H1 (cell line): ENCODE data around the gene RAMP3. TPM values are rescaled to one million over a fixed set of nuclear protein-coding genes. Genes with fewer than 3 reads are reported as not detected.

Experiments
- CTCF ChIA-PET: fragments of 300-600 bp; sonication (Branson Sonifier 250); formaldehyde crosslinking; loops from one replicate; lab custom pipeline; 2021; ENCODE audit not compliant: partially characterized antibody; lab: Charles Lee
- POLR2A ChIA-PET: fragments of 300-600 bp; sonication (Branson Sonifier 250); formaldehyde crosslinking; loops from one replicate; lab custom pipeline; 2021; ENCODE audit warnings: inconsistent platforms; ENCODE audit not compliant: partially characterized antibody; lab: Charles Lee
- DNase-seq, 2 experiments: peaks; one replicate each; pipeline versions ENCODE4 v3.0.0 to v3.0.0-alpha.2; 2010 to 2022; ENCODE audit warnings: low spot score in 2 of 2, low read depth in 1 of 2, mixed read lengths in 1 of 2
- FAIRE-seq: peaks from 2 replicates; lab custom pipeline; 2011; peaks lifted over from hg19 to GRCh38; lab: Jason Lieb, UNC
- H2AFZ ChIP-seq: 2 replicates; pipeline ENCODE4 v1.8.1; 2012; ENCODE audit warnings: low read length, inconsistent platforms
- H2AK5ac ChIP-seq: 2 replicates; pipeline ENCODE4 v1.6.1; 2013; ENCODE audit warnings: low read depth, low read length
- H2BK120ac ChIP-seq: replicated peaks from 2 replicates; pipeline ENCODE3; 2013; ENCODE audit warnings: low read depth, low read length, inconsistent platforms
- H2BK12ac ChIP-seq: 2 replicates; pipeline ENCODE4 v1.6.1; 2013; ENCODE audit warnings: low read depth, low read length
- H2BK15ac ChIP-seq: 2 replicates; pipeline ENCODE4 v1.6.1; 2013; ENCODE audit warnings: low read length
- H2BK20ac ChIP-seq: 2 replicates; pipeline ENCODE4 v1.6.1; 2013; ENCODE audit warnings: low read length
- H2BK5ac ChIP-seq: 2 replicates; pipeline ENCODE4 v1.6.1; 2013; ENCODE audit warnings: low read depth, low read length
- H3K14ac ChIP-seq: 2 replicates; pipeline ENCODE4 v1.6.1; 2013; ENCODE audit warnings: inconsistent platforms; ENCODE audit not compliant: insufficient read length
- H3K18ac ChIP-seq: 2 replicates; pipeline ENCODE4 v1.6.1; 2013; ENCODE audit warnings: low read length; ENCODE audit errors: extremely low read depth
- H3K23ac ChIP-seq: 2 replicates; pipeline ENCODE4 v1.6.1; 2013; ENCODE audit warnings: inconsistent platforms; ENCODE audit not compliant: insufficient read length
- H3K23me2 ChIP-seq: 2 replicates; pipeline ENCODE4 v1.6.1; 2013; ENCODE audit warnings: low read depth, low read length
- H3K27ac ChIP-seq: 2 replicates; pipeline ENCODE4 v1.6.1; 2011; ENCODE audit warnings: low read depth, low read length, inconsistent platforms
- H3K27me3 ChIP-seq, 4 experiments: replicated peaks in 1 of 4; 1 replicate in 1 of 4; 2 replicates in 3 of 4; pipeline versions ENCODE4 v1.6.1 to v1.8.1; 2011 to 2013; ENCODE audit warnings: low read length in 3 of 4, mild to moderate bottlenecking in 3 of 4, inconsistent platforms in 2 of 4, mixed read lengths in 2 of 4, moderate library complexity in 1 of 4; ENCODE audit not compliant: control insufficient read depth in 3 of 4, insufficient read depth in 3 of 4; ENCODE audit errors: extremely low read depth in 1 of 4
- H3K36me3 ChIP-seq, 4 experiments: 2 replicates each; pipeline versions ENCODE4 v1.6.1 to v1.8.1; 2011 to 2013; ENCODE audit warnings: mild to moderate bottlenecking in 4 of 4, low read length in 3 of 4, moderate library complexity in 2 of 4, control low read depth in 1 of 4, inconsistent platforms in 1 of 4; ENCODE audit not compliant: insufficient read depth in 4 of 4, control insufficient read depth in 2 of 4
- H3K4ac ChIP-seq: replicated peaks from 2 replicates; pipeline ENCODE3; 2013; ENCODE audit warnings: low read length, low read depth, mixed read lengths, inconsistent platforms; ENCODE audit not compliant: insufficient read length
- H3K4me1 ChIP-seq, 4 experiments: replicated peaks in 1 of 4; 1 replicate in 1 of 4; 2 replicates in 3 of 4; pipeline versions ENCODE4 v1.6.1 to v1.8.1; 2011 to 2013; ENCODE audit warnings: low read length in 3 of 4, inconsistent platforms in 2 of 4, mixed read lengths in 1 of 4; ENCODE audit not compliant: insufficient read depth in 4 of 4, control insufficient read depth in 3 of 4
- H3K4me2 ChIP-seq, 2 experiments: 2 replicates each; pipeline versions ENCODE4 v1.6.1 to v1.8.1; 2011 to 2013; ENCODE audit warnings: low read depth in 2 of 2, low read length in 2 of 2, control low read depth in 1 of 2, inconsistent platforms in 1 of 2, mild to moderate bottlenecking in 1 of 2; ENCODE audit not compliant: insufficient read depth in 1 of 2
- H3K4me3 ChIP-seq, 4 experiments: fragments of 200-600, 300-600 bp in 1 of 4; sonication (generic), shearing (Covaris generic), sonication (Bioruptor Twin) in 1 of 4; 2 replicates each; pipeline versions ENCODE4 v1.5.1 to v1.8.1; 2011 to 2016; ENCODE audit warnings: low read length in 4 of 4, low read depth in 3 of 4, control low read depth in 2 of 4, inconsistent platforms in 2 of 4, mild to moderate bottlenecking in 2 of 4, mixed read lengths in 1 of 4, moderate library complexity in 1 of 4; ENCODE audit not compliant: insufficient read depth in 2 of 4; ENCODE audit errors: extremely low read depth in 1 of 4
- H3K56ac ChIP-seq: replicated peaks from 2 replicates; pipeline ENCODE3; 2013; ENCODE audit warnings: low read depth, mild to moderate bottlenecking, mixed read lengths, low read length, inconsistent platforms; ENCODE audit not compliant: insufficient read length
- H3K79me1 ChIP-seq: 2 replicates; pipeline ENCODE4 v1.6.1; 2013; ENCODE audit warnings: low read depth, low read length, control low read depth
- H3K79me2 ChIP-seq, 2 experiments: 2 replicates each; pipeline versions ENCODE4 v1.6.1 to v1.8.1; 2012 to 2013; ENCODE audit warnings: low read length in 2 of 2, mild to moderate bottlenecking in 2 of 2, inconsistent platforms in 1 of 2; ENCODE audit not compliant: insufficient read depth in 2 of 2, control insufficient read depth in 1 of 2
- H3K9ac ChIP-seq, 4 experiments: replicated peaks in 1 of 4; 1 replicate in 1 of 4; 2 replicates in 3 of 4; pipeline versions ENCODE4 v1.6.1 to v1.8.1; 2011 to 2013; ENCODE audit warnings: low read depth in 3 of 4, low read length in 3 of 4, control low read depth in 2 of 4, mild to moderate bottlenecking in 2 of 4, moderate library complexity in 2 of 4, inconsistent platforms in 1 of 4; ENCODE audit errors: extremely low read depth in 1 of 4
- H3K9me3 ChIP-seq, 2 experiments: 2 replicates each; pipeline versions ENCODE4 v1.6.1 to v1.8.1; 2012 to 2013; ENCODE audit warnings: mild to moderate bottlenecking in 2 of 2, moderate library complexity in 2 of 2, control low read depth in 1 of 2, inconsistent platforms in 1 of 2, low read depth in 1 of 2, low read length in 1 of 2, mixed read lengths in 1 of 2; ENCODE audit not compliant: insufficient read depth in 2 of 2
- H4K20me1 ChIP-seq, 2 experiments: replicated peaks in 1 of 2; 2 replicates each; pipeline versions ENCODE3 to v1.8.1; 2011 to 2013; ENCODE audit warnings: inconsistent platforms in 2 of 2, low read length in 2 of 2, mild to moderate bottlenecking in 1 of 2; ENCODE audit not compliant: insufficient read depth in 2 of 2, control insufficient read depth in 1 of 2
- H4K5ac ChIP-seq: 2 replicates; pipeline ENCODE4 v1.6.1; 2013; ENCODE audit warnings: low read length, low read depth, mixed read lengths, inconsistent platforms; ENCODE audit not compliant: insufficient read length
- H4K8ac ChIP-seq: 2 replicates; pipeline ENCODE4 v1.8.0; 2013; ENCODE audit warnings: mild to moderate bottlenecking, moderate library complexity, low read length, inconsistent platforms; ENCODE audit not compliant: insufficient read depth; ENCODE audit errors: extremely low read depth
- H4K91ac ChIP-seq: replicated peaks from 2 replicates; pipeline ENCODE3; 2013; ENCODE audit warnings: low read length, mixed read lengths, inconsistent platforms; ENCODE audit not compliant: insufficient read length
- CREB1 ChIP-seq: IDR thresholded peaks from 2 replicates; pipeline ENCODE4 v1.6.1; 2012; ENCODE audit warnings: inconsistent platforms
- CTCF ChIP-seq, 3 experiments: IDR thresholded peaks; 1 replicate in 2 of 3; 2 replicates in 1 of 3; pipeline versions ENCODE4 v1.5.1 to v1.6.1; 2011; ENCODE audit warnings: low read length in 3 of 3, mild to moderate bottlenecking in 3 of 3, inconsistent platforms in 2 of 3, low read depth in 1 of 3, moderate library complexity in 1 of 3; ENCODE audit not compliant: insufficient read depth in 1 of 3; ENCODE audit errors: control extremely low read depth in 1 of 3
- FOSL1 ChIP-seq: IDR thresholded peaks from 2 replicates; pipeline ENCODE4 v1.6.1; 2011; ENCODE audit warnings: mild to moderate bottlenecking, low read depth, low read length, moderate library complexity; ENCODE audit not compliant: insufficient read depth
- WGBS, 2 experiments: shearing (Covaris generic) in 1 of 2; methylation state at CpG; one replicate each; pipeline versions ENCODE4 v1.1.6 to v1.1.7; 2013 to 2015; ENCODE audit warnings: low lambda C conversion rate in 2 of 2, mixed read lengths in 2 of 2, inconsistent platforms in 1 of 2, low coverage in 1 of 2, missing lambda C conversion rate in 1 of 2; ENCODE audit not compliant: insufficient replicate concordance in 2 of 2, insufficient coverage in 1 of 2, insufficient read length in 1 of 2; ENCODE audit errors: extremely low coverage in 1 of 2, missing lambda C conversion rate in 1 of 2; 5-methylcytosine and 5-hydroxymethylcytosine counted together
- polyA plus RNA-seq, 7 experiments: library from polyadenylated mRNA; depleted of rRNA in 3 of 7; stranded (reverse) in 5 of 7; unstranded in 2 of 7; fragments of >200 nt in 5 of 7; fragments of 200-250 nt in 2 of 7; gene quantifications; 1 replicate in 5 of 7; 2 replicates in 1 of 7; 4 replicates in 1 of 7; pipeline versions ENCODE4 v1.2.1 to v1.2.3, GENCODE V29; 2011 to 2013; ENCODE audit warnings: missing spikeins in 2 of 7, mixed read lengths in 2 of 7
- total RNA-seq: library from RNA; stranded (reverse); fragmentation: NEBNext Ultra II Directional; extraction: Animal tissue kit (Norgen Biotek cat#: 25700); gene quantifications from 2 replicates; pipeline ENCODE4 v1.2.1, GENCODE V29; 2021

Gene RAMP3
- total and polyA plus RNA-seq, 2 of the 8 experiments (the other 6 are each of a cell fraction or from before 2014, with no cell fraction given) = 0.88 to 0.98 TPM

GRCh38 chr7:45217358-45217757 is 59.8 kb downstream of the RAMP3 start:
- Histone ChIP-seq H2AK5ac (no peak overlapping the region), H4K8ac (no peak overlapping the region), H3K4ac (no peak overlapping the region), H3K56ac (no peak overlapping the region), H2BK20ac (no peak overlapping the region), H3K4me1 (no peaks in the 10 kb centered on the region; a peak in 1 of 7 replicates), H3K36me3 (no peaks in the 10 kb centered on the region), H2BK15ac (no peak overlapping the region), H3K79me1 (no peaks in the 10 kb centered on the region), H2BK120ac (no peak overlapping the region), H3K14ac (no peak overlapping the region), H3K18ac (no peak overlapping the region), H3K9me3 (no peaks in the 10 kb centered on the region), H2BK5ac (no peak overlapping the region), H4K20me1 (no peaks in the 10 kb centered on the region), H3K9ac (no peak overlapping the region), H4K91ac (no peak overlapping the region), H3K4me3 (no peak overlapping the region), H3K79me2 (no peaks in the 10 kb centered on the region), H4K5ac (no peak overlapping the region), H3K4me2 (no peak overlapping the region), H3K27me3 (no peaks in the 10 kb centered on the region), H3K27ac (no peak overlapping the region), H2AFZ (no peak overlapping the region), H2BK12ac (no peak overlapping the region), H3K23ac (no peak overlapping the region), H3K23me2 (no peaks in the 10 kb centered on the region)
- ChIA-PET CTCF (interaction anchor here (1.2 to 5.4 kb wide), 7 partner anchors 11 to 82 kb away, joined by 3 to 29 read pairs (median 4); no protein-coding TSS in a partner anchor), POLR2A (interaction anchor here (1.1 kb wide), 1 partner anchor 12 kb away, joined by 3 read pairs; no protein-coding TSS in a partner anchor)
- WGBS, 2 experiments = 75% methylated on average over 6 of the region's 6 CpGs; no CpG with 5 or more reads in 1 of the 2 experiments
- FAIRE-seq = no peak
- DNase-seq = no peak
- TF ChIP-seq FOSL1 (no peak), CREB1 (no peak), CTCF (IDR thresholded peaks at IDR 0.05; ENCODE audit: control extremely low read depth in 1 of 3, insufficient read depth in 1 of 3, low read depth in 1 of 3, low read length in 3 of 3) (no peak)
